Measurements from ENCODE around the gene AFAP1L2.

GRCh38 chr10:114286921-114287320 lies 117.4 kb downstream of the AFAP1L2 start:
- TF ChIP-seq CTCF (IDR thresholded peaks at IDR 0.05; ENCODE audit: low read length) (no peak), EZH2phosphoT487 (IDR thresholded peaks at IDR 0.05; ENCODE audit: low read length) (no peak), EZH2 (optimal IDR thresholded peaks at IDR 0.05; ENCODE audit: low read depth, low read length) (no peak)
